ENCODE data around the gene HEBP1.

HEBP1 gene

DNA sequence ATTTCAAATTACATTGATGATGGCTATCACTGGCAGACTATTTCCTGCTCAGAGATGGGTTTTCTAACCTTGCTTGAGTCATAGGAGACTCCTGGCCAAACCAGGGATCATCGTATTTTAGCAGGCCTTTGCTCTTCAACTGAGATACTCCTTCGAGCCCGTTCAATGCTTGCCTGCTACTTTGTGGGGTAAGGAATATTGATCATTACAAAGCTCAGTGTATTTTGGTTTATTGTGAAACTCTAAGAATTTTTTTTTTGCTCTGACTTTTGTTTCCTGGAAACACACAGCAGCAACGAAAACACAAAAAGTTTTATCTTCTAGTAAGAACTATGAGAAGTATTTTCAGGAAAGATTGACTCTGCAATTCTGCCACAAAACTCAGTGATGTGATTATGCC, 52.2 kb downstream of the HEBP1 start:
- no peak for DNase-seq

DNA sequence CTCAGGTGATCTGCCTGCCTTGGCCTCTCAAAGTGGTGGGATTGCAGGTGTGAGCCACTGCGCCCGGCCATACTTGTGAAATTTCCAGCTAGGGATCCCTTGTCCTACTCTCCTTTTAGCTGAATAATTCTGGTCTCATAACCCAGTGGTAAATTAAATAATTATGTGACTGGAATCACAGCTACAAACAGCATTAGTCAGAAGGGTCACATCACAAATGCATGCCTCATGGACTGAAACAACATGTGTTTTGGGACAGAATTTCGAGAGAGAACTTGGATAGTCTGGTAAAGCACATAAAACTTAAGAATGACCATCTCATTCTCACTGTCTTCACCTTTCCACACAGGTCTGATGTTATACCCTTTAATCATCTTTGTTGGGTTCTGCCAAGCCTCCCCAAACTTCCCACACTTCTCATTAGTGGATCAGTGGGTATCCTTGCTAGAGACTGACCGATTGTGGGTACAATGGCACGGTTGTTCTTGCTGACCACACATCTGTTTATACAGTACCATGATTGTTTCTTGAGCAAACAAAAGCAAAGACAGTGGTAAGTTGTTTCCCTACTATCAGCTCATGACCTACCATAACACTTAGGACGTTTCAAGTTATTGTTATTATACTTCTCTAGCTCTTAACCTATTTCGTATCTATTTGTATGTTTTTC, 53.2 kb downstream of the HEBP1 start:
- no peak for DNase-seq

DNA sequence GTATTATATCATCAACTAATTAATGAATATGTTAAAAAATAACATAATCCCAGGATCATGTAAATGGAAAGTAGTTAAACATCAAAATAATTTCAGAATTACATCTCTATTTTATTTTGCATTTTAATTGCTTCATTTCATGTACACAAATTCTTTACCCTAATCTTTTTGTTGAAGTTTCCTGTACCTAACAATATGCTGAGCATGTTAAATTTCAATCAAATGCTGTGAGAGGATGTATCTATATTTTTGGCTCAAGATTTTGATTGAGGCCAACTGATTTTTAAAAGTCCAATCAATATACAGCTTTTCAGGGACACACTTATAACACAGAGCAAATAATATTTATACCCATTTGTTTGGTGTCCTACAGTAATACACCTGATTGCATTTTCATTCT, 54.5 kb downstream of the HEBP1 start:
- no peak for DNase-seq

DNA sequence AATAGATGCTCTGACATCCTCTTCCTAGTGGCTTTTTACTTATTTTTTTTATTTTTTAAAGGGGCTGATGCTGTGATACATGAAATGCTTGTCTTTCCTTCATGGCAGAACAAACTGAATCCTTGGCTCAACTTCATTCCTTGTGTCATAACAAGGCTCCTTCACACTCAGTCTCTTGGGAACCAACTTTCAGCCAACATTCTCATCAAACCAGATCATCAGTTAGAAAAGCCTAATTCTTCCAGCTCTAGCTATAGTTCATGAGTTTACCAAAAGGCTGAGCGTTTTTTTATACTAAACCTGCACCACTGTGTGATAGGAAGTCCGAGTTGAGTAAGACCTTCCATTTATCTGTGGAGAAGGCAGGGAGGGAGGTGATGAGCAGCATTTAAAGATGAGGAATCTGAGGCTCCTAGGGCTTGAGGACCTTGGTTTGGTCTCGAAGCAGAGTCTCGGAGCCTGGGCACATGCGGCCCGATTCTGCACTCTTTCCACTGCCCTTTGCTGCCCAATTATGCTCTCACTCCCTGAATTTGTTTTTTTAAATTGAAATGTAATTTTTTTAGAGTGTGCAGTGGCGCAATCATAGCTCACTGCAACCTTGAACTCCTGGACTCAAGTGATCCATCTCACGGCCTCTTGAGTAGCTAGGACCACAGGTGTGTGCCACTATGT, 56.3 kb downstream of the HEBP1 start:
- no peak for DNase-seq

DNA sequence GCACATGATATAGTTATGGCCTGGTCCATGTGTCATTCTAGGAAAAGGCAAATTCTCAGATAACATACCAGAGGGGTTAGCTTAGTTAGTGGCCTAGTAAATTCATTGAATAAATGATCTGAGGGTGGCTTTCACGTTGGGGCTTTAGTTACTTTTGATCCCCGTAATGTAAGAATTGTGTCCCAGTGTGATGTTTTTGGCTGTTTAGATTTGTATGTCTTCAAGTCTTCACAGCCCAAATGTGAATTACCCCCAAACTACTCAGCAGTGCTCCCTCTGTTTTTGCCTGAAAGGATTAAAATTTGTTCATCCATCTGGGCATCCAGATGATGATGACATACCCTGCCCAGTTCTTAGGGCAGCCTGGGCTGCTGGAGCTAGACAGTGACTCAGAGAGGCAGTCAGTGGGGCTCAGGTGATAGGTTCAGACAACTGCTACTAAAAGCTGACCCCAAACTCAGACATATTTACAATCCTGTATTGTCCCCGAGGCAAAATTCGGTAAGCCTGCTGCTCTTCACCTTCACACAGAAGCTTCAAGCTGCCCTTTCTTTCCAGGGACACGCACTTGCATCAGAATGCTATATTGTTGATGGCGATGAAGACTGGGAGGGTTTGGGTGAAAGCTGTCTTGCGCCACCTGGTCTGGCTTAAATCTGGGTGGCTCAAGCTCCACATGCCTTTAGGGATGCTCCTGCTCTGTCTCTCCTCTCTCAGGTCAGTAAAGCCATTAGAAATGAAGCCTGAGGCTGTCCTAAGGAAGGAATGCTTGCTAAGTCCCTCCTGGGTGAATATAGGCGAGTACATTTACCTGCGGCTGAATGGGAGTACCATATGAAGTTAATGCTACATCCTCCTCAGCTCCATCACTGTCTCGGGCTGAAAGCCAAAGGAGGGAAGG, 58.4 kb downstream of the HEBP1 start:
- no peak for DNase-seq

DNA sequence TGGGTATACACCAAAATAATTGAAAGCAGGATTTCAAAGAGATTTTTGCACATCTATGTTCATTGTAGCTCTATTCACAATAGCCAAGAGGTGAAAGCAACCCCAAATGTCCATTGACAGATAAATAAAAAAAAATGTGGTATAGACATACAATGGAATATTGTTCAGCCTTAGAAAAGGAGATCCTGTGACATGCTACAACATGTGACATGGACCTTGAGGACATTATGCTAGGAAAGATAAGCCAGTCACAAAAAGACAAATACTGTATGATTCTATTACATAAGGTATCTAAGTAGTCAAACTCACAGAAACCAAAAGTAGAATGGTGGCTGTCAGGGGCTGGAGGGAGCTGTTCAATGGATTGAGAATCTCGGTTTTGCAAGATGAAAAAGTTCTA, 60.2 kb downstream of the HEBP1 start:
- DNase-seq, result no peak

DNA sequence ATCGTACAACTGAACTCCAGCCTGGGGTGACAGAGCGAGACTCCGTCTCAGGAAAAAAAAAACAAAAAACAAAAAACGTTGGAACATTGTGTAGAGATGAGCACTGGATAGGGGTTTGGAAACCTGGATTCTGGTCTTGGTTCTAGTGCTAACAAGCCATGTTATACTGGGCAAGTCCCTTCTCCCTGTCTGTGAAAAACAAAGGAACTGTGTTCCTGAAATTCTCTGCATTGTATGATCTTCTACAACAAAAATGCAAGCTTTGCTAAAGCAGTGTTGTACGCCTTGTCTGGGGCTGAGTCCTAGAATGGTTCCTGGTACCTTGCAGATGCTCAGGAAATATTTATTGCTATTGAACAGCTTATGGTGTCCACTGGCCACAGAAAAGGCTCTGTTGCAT, 61.5 kb downstream of the HEBP1 start:
- DNase-seq, result no peak

DNA sequence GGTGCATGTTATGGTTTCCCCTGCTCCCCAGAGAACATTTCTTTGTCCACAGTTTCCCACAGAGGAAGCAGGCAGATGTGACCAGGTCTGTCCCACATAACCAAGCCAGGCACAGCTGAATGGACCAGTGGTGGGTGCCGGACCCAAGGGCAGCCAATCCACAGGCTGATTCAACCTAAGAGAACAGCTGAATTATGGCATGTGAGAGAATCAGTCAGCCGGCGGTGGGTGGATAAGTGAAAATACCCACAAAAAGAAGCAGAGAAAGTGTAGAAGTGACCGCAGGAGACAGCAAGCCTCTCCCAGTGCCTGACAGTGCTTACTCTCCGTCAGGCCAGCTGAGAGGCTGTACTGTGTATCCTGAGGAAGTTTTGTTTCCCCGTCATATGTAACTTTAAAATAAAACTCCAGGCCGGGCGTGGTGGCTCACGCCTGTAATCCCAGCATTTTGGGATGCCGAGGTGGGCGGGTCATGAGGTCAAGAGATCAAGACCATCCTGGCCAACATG, 63.0 kb downstream of the HEBP1 start:
- DNase-seq, result no peak

DNA sequence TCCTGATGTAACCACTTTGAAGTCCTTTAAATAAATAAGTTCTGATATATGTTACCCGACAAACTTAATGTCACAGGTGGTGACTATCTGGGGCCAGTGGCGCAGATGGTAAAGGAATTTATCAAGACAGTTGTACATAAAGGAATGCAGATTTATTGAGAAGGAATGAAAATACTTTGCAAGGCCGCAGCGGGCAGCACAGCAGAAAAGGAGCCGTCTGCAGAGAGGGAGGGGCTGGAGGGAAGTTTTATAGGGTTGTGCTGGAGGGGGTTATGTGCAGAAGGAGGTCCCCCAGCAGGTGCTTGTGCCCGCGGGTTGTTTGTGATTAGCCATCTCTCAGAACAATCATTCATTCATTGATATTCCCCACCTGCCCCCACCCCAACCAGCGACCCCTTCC, 65.5 kb downstream of the HEBP1 start:
- DNase-seq, result no peak

DNA sequence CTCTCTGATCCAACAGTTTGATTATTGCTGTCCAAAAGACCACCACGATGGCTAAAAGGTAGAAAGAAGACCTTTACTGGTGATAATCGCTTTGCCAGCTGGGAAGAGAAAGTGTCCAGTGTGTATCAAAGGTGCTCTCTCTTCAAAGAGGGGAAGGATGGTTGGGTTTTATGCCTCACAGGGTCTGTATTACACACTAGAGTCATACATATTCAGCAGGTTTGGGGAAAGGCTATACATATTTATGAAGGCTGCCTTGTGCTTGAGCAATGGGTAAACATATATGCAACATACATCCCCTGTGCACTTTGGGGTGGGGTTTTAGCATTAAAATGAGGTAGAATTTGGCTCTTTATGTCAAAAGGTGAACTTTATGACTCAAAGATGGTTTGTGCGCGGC, 66.3 kb downstream of the HEBP1 start:
- no peak for DNase-seq

DNA sequence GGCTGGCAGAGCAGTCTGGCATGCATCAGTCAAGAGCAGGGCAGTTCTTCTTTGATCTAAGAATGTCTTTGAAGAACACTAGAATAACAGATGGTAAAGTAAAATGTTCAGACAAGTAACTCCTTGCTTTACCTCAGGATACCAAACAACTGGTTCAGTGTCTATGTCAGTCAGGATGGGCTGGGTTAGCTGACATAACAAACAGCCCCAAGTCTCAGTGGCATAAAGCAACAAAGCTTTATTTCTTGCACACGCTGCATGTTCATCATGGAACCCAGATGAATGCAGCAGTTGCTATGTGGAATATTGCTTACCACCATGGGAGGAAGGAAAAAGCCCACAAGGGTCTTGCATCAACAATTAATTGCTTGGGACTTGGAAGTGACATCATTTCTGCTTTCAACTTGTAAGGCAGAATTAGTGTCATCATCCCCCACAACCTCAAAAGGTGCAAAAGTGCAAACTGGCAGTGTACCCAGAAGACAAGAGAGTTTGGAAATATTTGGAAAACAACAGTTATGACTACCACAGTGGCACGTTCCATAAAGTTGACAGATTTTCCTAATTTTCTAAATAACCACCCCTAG, 69.3 kb downstream of the HEBP1 start:
- no peak for DNase-seq

DNA sequence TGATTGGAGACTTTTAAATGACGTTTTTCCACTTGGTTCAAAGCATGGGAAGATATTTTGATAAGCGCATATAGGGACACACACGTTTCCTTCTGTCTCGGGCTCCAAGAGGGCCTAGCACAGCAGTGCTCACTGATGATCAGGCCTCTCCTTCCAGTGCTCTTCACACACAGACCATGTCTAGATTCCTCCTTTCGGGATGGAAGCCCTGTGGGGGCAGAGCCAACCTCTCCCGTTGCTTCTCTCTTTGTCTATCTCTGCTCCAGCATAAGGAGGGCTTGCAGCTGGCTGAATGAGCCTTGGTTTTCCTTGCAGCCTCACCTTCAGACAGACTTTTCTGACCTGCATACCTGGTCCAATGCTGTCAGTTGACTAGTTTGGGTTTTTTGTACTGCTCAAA, 70.4 kb downstream of the HEBP1 start:
- no peak for DNase-seq

DNA sequence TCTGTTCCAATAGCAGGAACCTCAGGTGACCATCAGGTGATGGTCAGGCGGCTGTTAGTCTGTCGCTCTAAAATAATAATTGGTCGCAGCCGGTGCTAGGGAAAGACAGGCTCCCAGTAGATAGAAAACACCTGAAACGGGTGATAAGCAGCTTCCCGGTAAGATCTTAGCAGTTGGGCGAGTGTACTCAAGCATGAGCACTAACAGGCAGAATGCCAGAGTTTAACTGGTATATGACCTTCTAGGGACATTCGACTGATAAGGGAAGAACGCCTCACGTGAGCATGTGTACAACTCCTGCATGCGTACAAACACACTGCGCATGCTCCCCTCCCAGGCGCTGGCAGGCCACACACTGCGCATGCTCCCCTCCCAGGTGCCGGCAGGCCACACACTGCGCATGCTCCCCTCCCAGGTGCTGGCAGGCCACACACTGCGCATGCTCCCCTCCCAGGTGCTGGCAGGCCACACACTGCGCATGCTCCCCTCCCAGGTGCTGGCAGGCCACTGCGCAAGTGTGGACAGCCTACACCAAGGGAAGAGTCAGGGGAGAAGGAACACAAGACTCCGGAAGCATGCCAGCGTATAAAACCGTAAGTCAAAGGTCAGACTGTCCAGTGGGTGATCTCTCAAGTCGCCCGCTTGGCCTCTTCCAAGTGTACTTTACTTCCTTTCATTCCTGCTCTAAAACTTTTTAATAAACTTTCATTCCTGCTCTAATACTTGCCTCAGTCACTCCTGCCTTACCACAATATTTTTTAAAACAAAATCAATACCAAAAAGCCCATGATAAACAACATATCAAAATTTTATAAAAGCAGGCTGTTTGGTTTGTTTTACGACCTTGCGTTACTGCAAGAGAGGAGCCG, 72.6 kb downstream of the HEBP1 start:
- DNase-seq, result no peak

DNA sequence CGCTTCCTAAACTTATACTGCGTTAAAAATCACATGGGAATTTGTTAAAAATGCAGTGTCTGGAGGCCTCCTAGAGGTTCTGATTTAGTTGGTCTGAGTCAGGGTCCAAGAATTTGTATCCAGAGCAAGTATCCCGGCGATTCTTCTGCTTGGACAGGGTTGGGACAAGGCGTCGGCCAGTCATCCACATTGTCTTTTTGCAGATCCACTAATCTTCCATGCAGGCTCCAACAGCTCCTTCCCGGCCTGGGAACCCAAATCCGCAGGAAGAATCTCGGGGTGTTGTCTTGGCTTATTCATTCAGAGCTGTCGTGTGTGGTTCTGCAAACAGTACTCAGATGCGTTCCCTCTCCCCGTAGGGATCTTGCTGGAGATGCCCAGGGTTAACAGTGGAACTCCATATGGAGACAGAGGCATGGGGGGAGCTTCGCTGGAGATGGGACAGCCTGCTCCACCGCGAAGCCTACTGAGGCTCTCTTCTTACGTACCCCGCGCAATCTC, 73.4 kb downstream of the HEBP1 start:
- DNase-seq, result no peak

DNA sequence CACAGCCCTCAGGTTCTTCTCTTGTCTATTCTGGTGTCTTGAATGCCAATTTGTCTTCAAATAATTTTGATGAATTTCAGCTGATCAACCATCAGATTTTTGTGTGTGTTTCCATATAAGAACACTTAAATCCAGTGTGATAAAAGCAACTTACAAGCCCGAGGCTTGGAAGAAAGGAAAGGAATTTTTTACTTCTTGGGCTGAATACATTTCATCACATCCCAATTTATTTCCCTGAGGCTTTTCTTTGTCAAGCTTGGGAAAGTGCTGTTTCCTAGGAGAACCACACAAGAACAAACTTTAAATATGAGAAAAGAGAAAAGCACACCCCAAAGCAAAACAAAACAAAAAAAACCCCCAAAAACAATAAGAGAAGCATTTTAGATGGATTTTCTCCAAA, 74.7 kb downstream of the HEBP1 start:
- no peak for DNase-seq
